T-cell (primary cell): ENCODE measurements around the gene FTCD. TPM values are rescaled to one million over a fixed set of nuclear protein-coding genes. Genes with fewer than 3 reads are reported as not detected.

Source experiments
- ATAC-seq, 4 experiments: fragments of 200-7000 bp in 3 of 4; fragments of 150-1000 bp in 1 of 4; cut with Tn5 transposase; replicated peaks in 1 of 4; 1 replicate in 3 of 4; 2 replicates in 1 of 4; pipeline ENCODE4 v1.10.0; 2021; ENCODE audit warnings: moderate library complexity in 3 of 4, mild to moderate bottlenecking in 2 of 4, moderate number of reproducible peaks in 1 of 4
- CTCF ChIA-PET, 2 donors: fragments of 300-600 bp; sonication (Branson Sonifier 250); formaldehyde crosslinking; loops; one replicate each; lab custom pipeline; 2022; ENCODE audit warnings: antibody characterized with exemption in 2 of 2; lab: Charles Lee
- POLR2A ChIA-PET, 2 donors: fragments of 300-600 bp; sonication (Branson Sonifier 250); formaldehyde crosslinking; loops; one replicate each; lab custom pipeline; 2022; ENCODE audit warnings: antibody characterized with exemption in 2 of 2; lab: Charles Lee
- DNase-seq, 35 experiments: peaks; one replicate each; pipeline versions ENCODE4 v3.0.0 to v3.0.0-alpha.2; 2013 to 2023
- H3K27ac ChIP-seq: one replicate; pipeline ENCODE4 v1.5.1; 2013; ENCODE audit warnings: low read length
- H3K27me3 ChIP-seq, 2 experiments: replicated peaks in 1 of 2; 1 replicate in 1 of 2; 2 replicates in 1 of 2; pipeline versions ENCODE4 v1.6.1 to v1.7.0; 2013; ENCODE audit warnings: low read length in 1 of 2, mixed read lengths in 1 of 2; ENCODE audit not compliant: control insufficient read depth in 2 of 2, insufficient read depth in 2 of 2; ENCODE audit errors: extremely low read depth in 1 of 2
- H3K36me3 ChIP-seq, 2 donors: 1 replicate in 1 of 2; 2 replicates in 1 of 2; pipeline versions ENCODE4 v1.6.1 to v1.7.0; 2013; ENCODE audit warnings: low read length in 1 of 2; ENCODE audit not compliant: control insufficient read depth in 2 of 2, insufficient read depth in 1 of 2; ENCODE audit errors: extremely low read depth in 1 of 2
- H3K4me1 ChIP-seq, 2 experiments: 1 replicate in 1 of 2; 2 replicates in 1 of 2; pipeline versions ENCODE4 v1.6.1 to v1.7.0; 2013; ENCODE audit warnings: low read length in 2 of 2, mixed read lengths in 1 of 2; ENCODE audit not compliant: insufficient read depth in 2 of 2, control insufficient read depth in 1 of 2; ENCODE audit errors: extremely low read depth in 1 of 2
- H3K4me3 ChIP-seq, 2 donors: 1 replicate in 1 of 2; 2 replicates in 1 of 2; pipeline versions ENCODE4 v1.5.1 to v1.7.0; 2013; ENCODE audit warnings: mild to moderate bottlenecking in 2 of 2, low read length in 1 of 2, moderate library complexity in 1 of 2; ENCODE audit not compliant: control insufficient read depth in 1 of 2; ENCODE audit errors: extremely low read depth in 1 of 2
- H3K9me3 ChIP-seq: 2 replicates; pipeline ENCODE4 v1.7.0; 2013
- H3K27ac Mint-ChIP-seq, 2 donors: one replicate each; pipeline ENCODE4 v1.8.0; 2020 to 2021; ENCODE audit warnings: mild to moderate bottlenecking in 2 of 2, mixed read lengths in 2 of 2
- H3K27me3 Mint-ChIP-seq, 2 donors: one replicate each; pipeline ENCODE4 v1.8.0; 2021 to 2022; ENCODE audit warnings: mixed read lengths in 2 of 2
- H3K36me3 Mint-ChIP-seq: one replicate; pipeline ENCODE4 v1.8.0; 2021; ENCODE audit warnings: mixed read lengths
- H3K4me1 Mint-ChIP-seq, 3 donors: one replicate each; pipeline ENCODE4 v1.8.0; 2020 to 2022; ENCODE audit warnings: mixed read lengths in 3 of 3, mild to moderate bottlenecking in 1 of 3
- H3K4me3 Mint-ChIP-seq, 3 donors: one replicate each; pipeline ENCODE4 v1.8.0; 2020 to 2022; ENCODE audit warnings: mild to moderate bottlenecking in 3 of 3, mixed read lengths in 3 of 3, moderate library complexity in 3 of 3
- H3K9me3 Mint-ChIP-seq, 3 donors: one replicate each; pipeline ENCODE4 v1.8.0; 2020 to 2022; ENCODE audit warnings: mixed read lengths in 3 of 3
- WGBS: methylation state at CpG from one replicate; pipeline ENCODE4 v1.1.5; 2013; ENCODE audit warnings: missing lambda C conversion rate; ENCODE audit not compliant: insufficient coverage; 5-methylcytosine and 5-hydroxymethylcytosine counted together
- total RNA-seq, 35 experiments: library from RNA in 6 of 35; stranded (reverse) in 6 of 35; fragments of 120-200 nt in 1 of 35; gene quantifications; one replicate each; pipeline versions ENCODE4 v1.2.1 to v1.2.4 and lab custom pipeline; 2013 to 2026

Gene FTCD
- total RNA-seq, 5 donors from 2014 or later (not counting 1 experiment from before 2014, with no cell fraction given), result 0.95 to 6.1 (median 2.5) TPM; not detected in 1

GRCh38 chr21:46199436-46200373 lies 44.3 kb upstream of the FTCD start:
- Histone ChIP-seq H3K4me3 (no peak overlapping the region), H3K9me3 (no peaks in the 10 kb centered on the region), H3K4me1 (no peaks in the 10 kb centered on the region), H3K27me3 (no peaks in the 10 kb centered on the region), H3K27ac (no peak overlapping the region), H3K36me3 (peaks cover 19 to 37% of the 10 kb centered on the region in 2 donors)
- H3K27ac Mint-ChIP-seq, result no peak overlapping the region
- no peaks in the 10 kb centered on the region for H3K9me3 Mint-ChIP-seq
- CTCF ChIA-PET, result no interaction called here
- DNase-seq (no peak), ATAC-seq (no peak)
- H3K36me3 Mint-ChIP-seq, result peaks cover 51% of the 10 kb centered on the region
- 79% methylated on average over 5 of the region's 13 CpGs for WGBS
- H3K4me3 Mint-ChIP-seq, result no peak overlapping the region
- POLR2A ChIA-PET, result no interaction called here
- H3K4me1 Mint-ChIP-seq, result peaks cover 0 to 2% (median 0%) of the 10 kb centered on the region in 3 donors
- no peaks in the 10 kb centered on the region for H3K27me3 Mint-ChIP-seq

GRCh38 chr21:46196733-46197132 lies 41.4 kb upstream of the FTCD start:
- Mint-ChIP-seq H3K27ac (no peak overlapping the region), H3K36me3 (peaks cover 49% of the 10 kb centered on the region), H3K9me3 (no peaks in the 10 kb centered on the region), H3K27me3 (no peaks in the 10 kb centered on the region), H3K4me1 (no peaks in the 10 kb centered on the region), H3K4me3 (no peak overlapping the region)
- ChIA-PET POLR2A (no interaction called here), CTCF (no interaction called here)
- Histone ChIP-seq H3K27ac (no peak overlapping the region), H3K36me3 (peaks cover 22 to 41% of the 10 kb centered on the region in 2 donors), H3K4me1 (no peaks in the 10 kb centered on the region), H3K27me3 (no peaks in the 10 kb centered on the region), H3K9me3 (no peaks in the 10 kb centered on the region), H3K4me3 (no peak overlapping the region)
- DNase-seq (peak in 1 of 35 experiments; percentile 7), ATAC-seq (no peak)
- WGBS, result 91% methylated on average over 14 of the region's 20 CpGs

- H3K4me1 ChIP-seq, result no peaks in the 10 kb centered on the region
- peaks cover 47% of the 10 kb centered on the region for H3K36me3 Mint-ChIP-seq
- peak in 1 of 35 experiments; percentile 6 for DNase-seq
- H3K4me1 Mint-ChIP-seq, result no peaks in the 10 kb centered on the region
- H3K36me3 ChIP-seq, result peaks cover 22 to 40% of the 10 kb centered on the region in 2 donors
- 93% methylated on average over 17 of the region's 20 CpGs for WGBS
- no peak overlapping the region for H3K4me3 ChIP-seq
- H3K9me3 ChIP-seq, result no peaks in the 10 kb centered on the region
- no peak for ATAC-seq
- ChIA-PET POLR2A (no interaction called here), CTCF (no interaction called here)
- no peaks in the 10 kb centered on the region for H3K9me3 Mint-ChIP-seq
- no peaks in the 10 kb centered on the region for H3K27me3 ChIP-seq
- H3K27ac Mint-ChIP-seq, result no peak overlapping the region
- no peak overlapping the region for H3K4me3 Mint-ChIP-seq
- no peaks in the 10 kb centered on the region for H3K27me3 Mint-ChIP-seq
- no peak overlapping the region for H3K27ac ChIP-seq
These were observed 40.3 kb upstream of the FTCD start for GRCh38 chr21:46195595-46196195.

GRCh38 chr21:46194374-46195334 lies 39.3 kb upstream of the FTCD start:
- Histone ChIP-seq H3K4me1 (no peaks in the 10 kb centered on the region), H3K27ac (no peak overlapping the region), H3K4me3 (no peak overlapping the region), H3K27me3 (no peaks in the 10 kb centered on the region), H3K36me3 (peaks cover 21 to 37% of the 10 kb centered on the region in 2 donors), H3K9me3 (no peaks in the 10 kb centered on the region)
- ChIA-PET POLR2A (no interaction called here), CTCF (no interaction called here)
- Mint-ChIP-seq H3K9me3 (no peaks in the 10 kb centered on the region), H3K36me3 (peaks cover 39% of the 10 kb centered on the region), H3K4me1 (no peaks in the 10 kb centered on the region), H3K27me3 (no peaks in the 10 kb centered on the region), H3K27ac (no peak overlapping the region), H3K4me3 (no peak overlapping the region)
- DNase-seq (peak in 1 of 35 experiments; percentile 3), ATAC-seq (no peak)
- WGBS, result 98% methylated on average over 28 of the region's 34 CpGs

GRCh38 chr21:46193829-46194373 lies 38.5 kb upstream of the FTCD start:
- Histone ChIP-seq H3K27me3 (no peaks in the 10 kb centered on the region), H3K9me3 (no peaks in the 10 kb centered on the region), H3K4me3 (no peak overlapping the region), H3K36me3 (peaks cover 20 to 37% of the 10 kb centered on the region in 2 donors), H3K27ac (no peak overlapping the region), H3K4me1 (no peaks in the 10 kb centered on the region)
- no peak overlapping the region for H3K4me3 Mint-ChIP-seq
- ChIA-PET POLR2A (no interaction called here), CTCF (no interaction called here)
- H3K27me3 Mint-ChIP-seq, result no peaks in the 10 kb centered on the region
- no peaks in the 10 kb centered on the region for H3K9me3 Mint-ChIP-seq
- peaks cover 32% of the 10 kb centered on the region for H3K36me3 Mint-ChIP-seq
- no peaks in the 10 kb centered on the region for H3K4me1 Mint-ChIP-seq
- no peak overlapping the region for H3K27ac Mint-ChIP-seq
- WGBS, result 98% methylated on average over 4 of the region's 10 CpGs
- DNase-seq (peak in 1 of 35 experiments; percentile 10), ATAC-seq (no peak)
